Stimulated activated naive CD8-positive, alpha-beta T cell treated with anti-CD3 and anti-CD28 coated beads, Interleukin-15, Interleukin-2, amounts not matched to agents 100 ng/mL and 50 ng/mL, for 24 hours (primary cell): ENCODE results near the gene C3.

Experiments used
- H3K27ac Mint-ChIP-seq: one replicate; pipeline ENCODE4 v1.8.0; 2021; ENCODE audit warnings: mild to moderate bottlenecking, mixed read lengths
- H3K27me3 Mint-ChIP-seq: one replicate; pipeline ENCODE4 v1.8.0; 2021; ENCODE audit warnings: mixed read lengths
- H3K36me3 Mint-ChIP-seq: one replicate; pipeline ENCODE4 v1.8.0; 2021; ENCODE audit warnings: low read depth, mixed read lengths
- H3K4me1 Mint-ChIP-seq: one replicate; pipeline ENCODE4 v1.8.0; 2021; ENCODE audit warnings: low read depth, mixed read lengths
- H3K4me3 Mint-ChIP-seq: one replicate; pipeline ENCODE4 v1.8.0; 2021; ENCODE audit warnings: mild to moderate bottlenecking, mixed read lengths
- H3K9me3 Mint-ChIP-seq: one replicate; pipeline ENCODE4 v1.8.0; 2021; ENCODE audit warnings: mixed read lengths

The C3 gene

DNA sequence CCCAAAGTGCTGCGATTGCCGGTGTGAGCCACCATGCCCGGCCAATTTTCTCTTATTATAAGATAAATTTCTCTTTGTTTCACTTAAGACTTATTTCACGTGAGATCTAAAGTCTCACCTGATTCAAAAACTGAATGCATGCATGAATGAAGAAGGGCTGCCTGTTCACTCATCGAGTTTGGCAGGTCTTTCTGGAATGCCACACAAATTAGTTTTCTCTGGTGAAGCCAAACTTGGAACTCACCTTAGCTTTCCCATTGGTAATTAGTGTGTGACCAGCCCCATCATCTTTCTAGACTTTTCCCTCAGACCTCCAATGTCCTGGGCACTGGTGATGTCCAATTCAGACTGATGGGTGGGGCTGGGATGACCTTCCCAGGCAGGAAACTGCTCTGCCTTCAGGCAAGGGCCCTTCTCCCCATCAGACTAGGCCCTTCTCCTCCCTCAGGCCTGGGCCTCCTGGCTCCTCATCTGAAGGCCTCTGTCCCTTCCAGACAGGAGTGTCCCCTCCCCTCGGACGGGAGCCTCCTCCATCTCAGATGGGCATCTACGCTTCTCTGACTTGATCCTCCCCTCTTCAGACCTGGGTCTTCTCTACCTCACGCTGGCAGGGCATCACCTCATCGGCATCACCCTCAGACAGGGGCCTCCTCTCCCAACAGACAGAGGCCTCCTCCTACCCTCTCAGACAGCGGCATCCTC is 14.4 kb downstream of the C3 start:
- H3K36me3 Mint-ChIP-seq, result no peaks in the 10 kb centered on the region
- peaks cover 8% of the 10 kb centered on the region for H3K4me1 Mint-ChIP-seq
- no peak overlapping the region for H3K27ac Mint-ChIP-seq
- no peak overlapping the region for H3K4me3 Mint-ChIP-seq
- H3K9me3 Mint-ChIP-seq, result no peaks in the 10 kb centered on the region
- H3K27me3 Mint-ChIP-seq, result peaks cover 26% of the 10 kb centered on the region

DNA sequence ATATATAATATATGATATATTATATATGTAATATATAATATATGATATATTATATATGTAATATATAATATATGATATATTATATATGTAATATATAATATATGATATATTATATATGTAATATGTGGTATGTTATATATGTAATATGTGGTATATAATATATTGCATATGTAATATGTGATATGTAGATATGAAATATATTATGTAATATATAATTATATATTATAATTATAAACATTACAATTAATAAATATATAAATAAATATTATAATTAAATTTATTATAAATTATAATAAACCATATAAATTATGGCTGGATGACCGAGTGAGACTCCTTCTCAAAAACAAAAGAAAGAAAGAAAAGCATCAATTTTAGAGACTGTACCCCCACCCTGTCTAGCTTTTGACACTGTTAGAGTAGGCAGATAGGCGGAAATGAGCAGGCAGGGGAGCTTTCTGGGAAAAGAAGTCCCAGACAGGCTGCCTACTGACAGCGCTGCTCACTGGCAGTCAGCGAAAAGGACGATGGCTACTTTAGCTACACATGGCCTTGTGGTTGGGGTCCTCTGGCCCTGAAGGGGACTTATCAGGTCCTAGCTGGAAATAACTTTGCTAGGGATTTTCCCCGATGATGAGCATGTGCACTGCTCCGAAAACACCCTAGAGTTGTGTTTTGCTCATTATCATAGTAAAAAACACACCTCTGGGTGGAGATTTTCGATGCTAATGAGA is 19.7 kb downstream of the C3 start:
- Mint-ChIP-seq H3K9me3 (no peaks in the 10 kb centered on the region), H3K27me3 (no peaks in the 10 kb centered on the region), H3K4me3 (no peak overlapping the region), H3K27ac (no peak overlapping the region), H3K4me1 (peaks cover 8% of the 10 kb centered on the region), H3K36me3 (no peaks in the 10 kb centered on the region)

DNA sequence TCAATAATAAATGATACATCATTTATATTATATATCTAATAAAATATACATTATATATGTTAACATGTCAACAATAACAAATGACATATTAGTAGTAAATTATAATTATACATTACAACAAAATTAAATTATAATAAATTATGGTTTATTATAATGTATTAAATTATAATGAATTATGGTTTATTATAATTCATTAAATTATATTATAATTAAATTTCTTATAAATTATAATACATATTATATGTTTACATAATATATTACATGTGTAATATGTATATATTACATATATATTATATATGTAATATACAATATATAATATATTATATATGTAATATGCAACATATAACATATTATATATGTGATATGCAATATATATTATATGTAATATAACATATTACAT is 20.5 kb downstream of the C3 start:
- Mint-ChIP-seq H3K27ac (no peak overlapping the region), H3K4me1 (peaks cover 8% of the 10 kb centered on the region), H3K9me3 (no peaks in the 10 kb centered on the region), H3K4me3 (no peak overlapping the region), H3K27me3 (no peaks in the 10 kb centered on the region), H3K36me3 (no peaks in the 10 kb centered on the region)

DNA sequence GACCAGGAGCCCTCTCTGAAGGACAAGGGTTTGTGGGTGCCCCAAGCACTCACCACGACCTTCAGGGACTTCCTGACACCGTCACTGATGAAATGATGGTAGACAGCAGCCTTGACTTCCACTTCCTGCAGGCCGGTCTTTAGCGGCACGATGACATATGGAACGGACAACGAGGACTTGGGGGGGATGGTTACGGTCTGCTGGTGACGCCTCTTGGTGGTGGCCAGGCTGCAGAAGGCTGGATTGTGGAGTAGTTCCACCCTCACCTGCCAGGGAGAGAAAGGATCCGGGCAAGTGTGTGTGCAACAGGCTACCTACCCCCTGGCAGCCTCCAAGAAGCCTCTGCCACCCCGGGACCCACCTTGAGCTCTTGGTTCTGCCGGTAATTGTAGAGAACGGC is 23.2 kb downstream of the C3 start:
- H3K4me1 Mint-ChIP-seq, result peaks cover 8% of the 10 kb centered on the region
- H3K9me3 Mint-ChIP-seq, result no peaks in the 10 kb centered on the region
- H3K36me3 Mint-ChIP-seq, result no peaks in the 10 kb centered on the region
- no peak overlapping the region for H3K4me3 Mint-ChIP-seq
- no peak overlapping the region for H3K27ac Mint-ChIP-seq
- no peaks in the 10 kb centered on the region for H3K27me3 Mint-ChIP-seq

DNA sequence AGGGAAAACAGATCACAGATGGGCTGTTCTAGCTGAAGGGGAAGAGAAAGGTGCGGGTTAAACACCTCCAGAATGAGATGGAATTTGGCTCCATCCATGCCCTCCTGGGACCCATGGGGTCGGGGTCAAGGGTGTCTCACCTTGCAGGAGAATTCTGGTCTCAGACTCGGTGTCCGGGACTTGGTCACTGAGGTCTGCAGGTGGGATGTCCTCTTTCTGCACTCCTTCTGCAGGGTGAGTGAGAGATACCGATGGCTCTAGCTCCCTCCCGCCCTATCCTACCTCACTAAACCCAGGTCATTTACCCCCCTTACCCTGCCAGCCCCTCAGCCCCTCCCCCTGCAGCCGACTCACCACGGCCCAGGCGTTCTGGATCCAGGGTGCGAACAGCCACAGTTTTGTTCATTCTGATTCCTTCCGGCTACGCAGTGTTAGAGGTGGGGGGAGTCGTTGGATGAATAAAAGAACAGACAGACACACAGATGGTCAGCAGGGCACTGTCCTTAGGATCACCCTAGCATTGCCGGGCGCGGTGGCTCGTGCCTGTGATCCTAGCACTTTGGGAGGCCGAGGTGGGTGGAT is 24.1 kb downstream of the C3 start:
- H3K27ac Mint-ChIP-seq, result no peak overlapping the region
- no peaks in the 10 kb centered on the region for H3K27me3 Mint-ChIP-seq
- H3K36me3 Mint-ChIP-seq, result no peaks in the 10 kb centered on the region
- H3K4me1 Mint-ChIP-seq, result peaks cover 8% of the 10 kb centered on the region
- H3K4me3 Mint-ChIP-seq, result no peak overlapping the region
- H3K9me3 Mint-ChIP-seq, result no peaks in the 10 kb centered on the region

GRCh38 chr19:6694147-6694815 is 26.2 kb downstream of the C3 start:
- Mint-ChIP-seq H3K27me3 (peaks cover 3% of the 10 kb centered on the region), H3K4me3 (no peak overlapping the region), H3K4me1 (peaks cover 8% of the 10 kb centered on the region), H3K27ac (no peak overlapping the region), H3K9me3 (no peaks in the 10 kb centered on the region), H3K36me3 (no peaks in the 10 kb centered on the region)

DNA sequence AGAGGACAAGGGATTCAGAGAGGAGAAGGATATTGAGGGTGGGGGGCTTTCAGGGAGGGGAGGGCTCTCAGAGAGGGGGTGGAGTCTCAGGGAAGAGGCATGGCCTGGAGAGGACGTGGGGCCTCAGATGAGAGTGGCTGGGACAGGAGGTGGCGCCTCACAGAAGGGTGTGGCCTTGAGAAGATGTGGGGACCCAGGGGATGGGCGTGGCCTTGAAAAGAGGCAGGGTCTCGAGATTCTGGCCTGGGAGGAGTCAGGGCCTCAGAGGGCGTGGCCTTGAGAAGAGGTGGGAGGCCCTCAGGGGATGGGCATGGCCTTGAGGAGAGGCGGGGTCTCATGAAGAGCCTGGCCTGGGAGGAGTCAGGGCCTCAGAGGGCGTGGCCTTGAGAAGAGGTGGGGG is 26.8 kb downstream of the C3 start:
- Mint-ChIP-seq H3K36me3 (peaks cover 2% of the 10 kb centered on the region), H3K4me3 (no peak overlapping the region), H3K27me3 (peaks cover 3% of the 10 kb centered on the region), H3K4me1 (peaks cover 10% of the 10 kb centered on the region), H3K27ac (no peak overlapping the region), H3K9me3 (peaks cover 2% of the 10 kb centered on the region)

GRCh38 chr19:6693056-6693471 is 27.4 kb downstream of the C3 start:
- Mint-ChIP-seq H3K9me3 (peaks cover 4% of the 10 kb centered on the region), H3K36me3 (peaks cover 4% of the 10 kb centered on the region), H3K4me3 (no peak overlapping the region), H3K27ac (no peak overlapping the region), H3K27me3 (peaks cover 3% of the 10 kb centered on the region), H3K4me1 (peaks cover 13% of the 10 kb centered on the region)

DNA sequence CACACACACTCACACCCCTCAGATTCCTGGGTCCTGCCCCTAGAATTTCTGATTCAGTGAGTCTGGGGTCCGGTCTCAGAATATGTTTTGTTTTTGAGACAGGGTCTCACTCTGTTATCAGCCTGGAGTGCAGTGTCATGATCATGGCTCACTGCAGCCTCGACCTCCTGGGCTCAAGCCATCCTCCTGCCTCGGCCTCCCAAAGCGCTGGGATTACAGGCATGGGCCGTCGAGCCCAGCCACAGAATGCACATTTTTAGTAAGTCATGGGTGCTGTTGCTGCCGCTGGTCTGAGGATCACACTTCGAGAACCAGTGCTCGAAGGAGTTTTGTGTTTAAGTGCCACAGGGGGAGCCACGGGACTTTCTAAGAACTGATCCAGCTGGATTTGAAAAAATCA is 28.4 kb downstream of the C3 start:
- peaks cover 12% of the 10 kb centered on the region for H3K4me1 Mint-ChIP-seq
- no peak overlapping the region for H3K4me3 Mint-ChIP-seq
- H3K27ac Mint-ChIP-seq, result no peak overlapping the region
- peaks cover 3% of the 10 kb centered on the region for H3K27me3 Mint-ChIP-seq
- H3K9me3 Mint-ChIP-seq, result peaks cover 4% of the 10 kb centered on the region
- H3K36me3 Mint-ChIP-seq, result peaks cover 4% of the 10 kb centered on the region

GRCh38 chr19:6691342-6691741 is 29.1 kb downstream of the C3 start:
- Mint-ChIP-seq H3K9me3 (peaks cover 4% of the 10 kb centered on the region), H3K4me1 (peaks cover 14% of the 10 kb centered on the region), H3K36me3 (peaks cover 4% of the 10 kb centered on the region), H3K27me3 (peaks cover 3% of the 10 kb centered on the region), H3K4me3 (no peak overlapping the region), H3K27ac (no peak overlapping the region)

DNA sequence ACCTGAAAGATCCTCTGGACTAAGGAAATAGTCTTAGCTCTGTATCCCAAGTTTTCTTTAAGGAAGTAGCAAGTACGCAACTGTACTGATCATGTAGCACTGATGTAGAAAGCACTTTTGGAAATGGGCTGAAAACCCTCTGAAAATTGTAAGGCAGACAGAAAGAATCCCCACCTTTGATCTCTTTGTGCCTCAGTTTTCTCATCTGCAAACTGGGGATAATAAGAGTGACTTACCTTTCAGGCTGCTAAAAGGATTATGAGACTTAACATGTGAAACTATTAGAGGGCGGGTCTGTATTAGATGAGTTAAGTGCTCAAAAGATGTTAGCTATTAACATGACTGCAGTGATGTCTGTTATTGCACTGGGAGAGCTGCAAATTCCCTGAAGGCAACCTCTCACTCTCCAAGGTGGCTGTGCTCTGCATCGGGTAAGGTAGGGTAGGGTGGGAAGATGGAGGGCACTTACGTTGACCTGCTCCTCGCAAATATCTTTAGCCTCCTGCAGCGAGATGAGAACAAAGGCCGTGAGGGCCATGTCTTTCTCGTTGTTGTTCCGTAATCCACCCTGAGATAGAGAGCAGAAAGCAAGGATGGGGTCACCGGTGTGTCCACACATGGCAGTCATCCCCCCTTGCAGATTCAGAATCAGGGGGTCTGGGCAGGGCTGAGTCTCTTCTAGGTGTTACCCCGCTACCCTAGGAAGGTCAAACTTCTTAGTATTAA is 30.1 kb downstream of the C3 start:
- Mint-ChIP-seq H3K27me3 (peaks cover 3% of the 10 kb centered on the region), H3K4me1 (peaks cover 14% of the 10 kb centered on the region), H3K36me3 (peaks cover 4% of the 10 kb centered on the region), H3K27ac (no peak overlapping the region), H3K9me3 (peaks cover 4% of the 10 kb centered on the region), H3K4me3 (no peak overlapping the region)

GRCh38 chr19:6687114-6687513 is 33.3 kb downstream of the C3 start:
- peaks cover 8% of the 10 kb centered on the region for H3K9me3 Mint-ChIP-seq

GRCh38 chr19:6686628-6686975 is 33.8 kb downstream of the C3 start:
- H3K9me3 Mint-ChIP-seq, result peaks cover 8% of the 10 kb centered on the region
- no peak overlapping the region for H3K4me3 Mint-ChIP-seq
- peaks cover 3% of the 10 kb centered on the region for H3K27me3 Mint-ChIP-seq
- H3K27ac Mint-ChIP-seq, result no peak overlapping the region
- peaks cover 27% of the 10 kb centered on the region for H3K4me1 Mint-ChIP-seq
- H3K36me3 Mint-ChIP-seq, result peaks cover 4% of the 10 kb centered on the region

More at GRCh38 chr19:6687114-6687513, 33.3 kb downstream of the C3 start:
- Mint-ChIP-seq H3K4me3 (no peak overlapping the region), H3K36me3 (peaks cover 4% of the 10 kb centered on the region), H3K4me1 (peaks cover 27% of the 10 kb centered on the region), H3K27ac (no peak overlapping the region), H3K27me3 (peaks cover 3% of the 10 kb centered on the region)

GRCh38 chr19:6685962-6686627 is 34.4 kb downstream of the C3 start:
- Mint-ChIP-seq H3K4me1 (peaks cover 27% of the 10 kb centered on the region), H3K27ac (no peak overlapping the region), H3K27me3 (peaks cover 3% of the 10 kb centered on the region), H3K9me3 (peaks cover 8% of the 10 kb centered on the region), H3K36me3 (peaks cover 4% of the 10 kb centered on the region), H3K4me3 (no peak overlapping the region)
